K562 (cell line): ENCODE results near the gene NT5C1A. TPM values are rescaled to one million over a fixed set of nuclear protein-coding genes. Genes with fewer than 3 reads are reported as not detected.

ENCODE experiments used
- ETV1 ChIP-seq: fragments of 450-650 bp; conservative IDR thresholded peaks from 2 replicates; pipeline ENCODE4 v1.6.1; 2016; ENCODE audit warnings: missing genetic modification characterization, control low read depth, low read depth, missing compliant biosample characterization
- HOMEZ ChIP-seq: fragments of 250-450 bp; sonication (Bioruptor Pico); IDR thresholded peaks from 2 replicates; pipeline ENCODE4 v1.4.0; 2020; ENCODE audit warnings: mild to moderate bottlenecking, moderate library complexity
- L3MBTL2 ChIP-seq: fragments of 450-650 bp; IDR thresholded peaks from 2 replicates; pipeline ENCODE4 v1.6.1; 2016; ENCODE audit warnings: mild to moderate bottlenecking, moderate library complexity
- RAD21 ChIP-seq, 2 experiments: fragments of 250-450 bp in 1 of 2; fragments of 450-650 bp in 1 of 2; sonication (Bioruptor Pico) in 1 of 2; formaldehyde crosslinking in 1 of 2; IDR thresholded peaks in 1 of 2; conservative IDR thresholded peaks in 1 of 2; 2 replicates each; pipeline versions ENCODE4 v1.4.0 to v1.8.0; 2020 to 2022; ENCODE audit warnings: mild to moderate bottlenecking in 2 of 2, moderate library complexity in 1 of 2
- RUNX1 ChIP-seq: sonication (generic); IDR thresholded peaks from 2 replicates; pipeline ENCODE4 v1.6.1; 2016; ENCODE audit warnings: antibody characterized with exemption, low read depth
- SOX6 ChIP-seq: fragments of 450-650 bp; IDR thresholded peaks from 2 replicates; pipeline ENCODE4 v1.6.1; 2014; ENCODE audit warnings: mild to moderate bottlenecking
- ZFX ChIP-seq: sonication (generic); formaldehyde crosslinking; IDR thresholded peaks from 2 replicates; pipeline ENCODE4 v1.8.0; 2022; ENCODE audit warnings: mild to moderate bottlenecking, missing genetic modification reagents, moderate library complexity
- ZNF609 ChIP-seq: sonication (generic); formaldehyde crosslinking; IDR thresholded peaks from 2 replicates; pipeline ENCODE4 v1.8.1; 2023; ENCODE audit warnings: missing genetic modification reagents, mild to moderate bottlenecking, borderline replicate concordance
- polyA plus RNA-seq, 8 experiments: library from polyadenylated mRNA; depleted of rRNA in 4 of 8; stranded (reverse) in 5 of 8; unstranded in 3 of 8; fragments of >200 nt; fragmentation: Nextera tagmentation in 2 of 8; fragmentation: Illumina TruSeq in 1 of 8; extraction: Ambion mirVana in 2 of 8; extraction: Trizol in 1 of 8; gene quantifications; 2 replicates each; pipeline versions ENCODE4 v1.2.1 to v1.2.3, GENCODE V29; 2011 to 2014; ENCODE audit warnings: inconsistent platforms in 1 of 8, missing spikeins in 1 of 8
- total RNA-seq, 7 experiments: library from RNA; depleted of rRNA in 6 of 7; stranded (reverse); fragments of >200 nt in 6 of 7; fragmentation: Illumina TruSeq in 2 of 7; extraction: Trizol in 2 of 7; gene quantifications; 2 replicates each; pipeline versions ENCODE4 v1.2.1 to v1.2.3, GENCODE V29; 2011 to 2021; ENCODE audit warnings: low replicate concordance in 1 of 7

NT5C1A gene
- total and polyA plus RNA-seq, 9 of the 15 experiments (the other 6 are each of a cell fraction or from before 2014, with no cell fraction given) = not detected

- TF ChIP-seq RAD21 (CRISPR knock-in tag; conservative IDR thresholded peaks at IDR 0.05 in 1 of 2, IDR thresholded peaks at IDR 0.05 in 1 of 2) (peak; percentile 47 to 53), L3MBTL2 (peak; percentile 80), RUNX1 (no peak), ZNF609 (no peak), ETV1 (tag) (no peak), SOX6 (no peak), HOMEZ (CRISPR knock-in tag) (peak; percentile 54; the same call in 1 of the 2 replicates), ZFX (CRISPR knock-in tag) (peak; percentile 95)
These were observed 32.4 kb downstream of the NT5C1A start, which contains the start of gene HEYL (continued) for GRCh38 chr1:39639305-39640130.
